MG63 (cell line): ENCODE data around the gene RAPSN. TPM values are rescaled to one million over a fixed set of nuclear protein-coding genes. Genes with fewer than 3 reads are reported as not detected.

Source experiments
- DNase-seq: peaks from one replicate; pipeline ENCODE4 v3.0.0-alpha.2; 2020
- H3K27me3 ChIP-seq: fragments of 250-450 bp; sonication (Bioruptor Pico); 2 replicates; pipeline ENCODE4 v1.5.1; 2020; ENCODE audit warnings: mild to moderate bottlenecking, moderate library complexity
- H3K36me3 ChIP-seq: fragments of 250-450 bp; sonication (Bioruptor Pico); 2 replicates; pipeline ENCODE4 v1.5.1; 2020; ENCODE audit warnings: mild to moderate bottlenecking, moderate library complexity
- H3K4me3 ChIP-seq: fragments of 250-450 bp; sonication (Bioruptor Pico); 2 replicates; pipeline ENCODE4 v1.5.1; 2020; ENCODE audit warnings: mild to moderate bottlenecking, moderate library complexity
- H3K9me3 ChIP-seq: fragments of 250-450 bp; sonication (Bioruptor Pico); 2 replicates; pipeline ENCODE4 v1.5.1; 2020; ENCODE audit warnings: mild to moderate bottlenecking, moderate library complexity
- total RNA-seq: library from RNA; depleted of rRNA; stranded (reverse); fragments of >200 nt; shearing (Covaris generic); gene quantifications from 2 replicates; pipeline ENCODE4 v1.2.3, GENCODE V29; 2014; ENCODE audit warnings: low replicate concordance

Gene RAPSN
- total RNA-seq, 1 experiment from 2014 or later, result 0.16 TPM

DNA sequence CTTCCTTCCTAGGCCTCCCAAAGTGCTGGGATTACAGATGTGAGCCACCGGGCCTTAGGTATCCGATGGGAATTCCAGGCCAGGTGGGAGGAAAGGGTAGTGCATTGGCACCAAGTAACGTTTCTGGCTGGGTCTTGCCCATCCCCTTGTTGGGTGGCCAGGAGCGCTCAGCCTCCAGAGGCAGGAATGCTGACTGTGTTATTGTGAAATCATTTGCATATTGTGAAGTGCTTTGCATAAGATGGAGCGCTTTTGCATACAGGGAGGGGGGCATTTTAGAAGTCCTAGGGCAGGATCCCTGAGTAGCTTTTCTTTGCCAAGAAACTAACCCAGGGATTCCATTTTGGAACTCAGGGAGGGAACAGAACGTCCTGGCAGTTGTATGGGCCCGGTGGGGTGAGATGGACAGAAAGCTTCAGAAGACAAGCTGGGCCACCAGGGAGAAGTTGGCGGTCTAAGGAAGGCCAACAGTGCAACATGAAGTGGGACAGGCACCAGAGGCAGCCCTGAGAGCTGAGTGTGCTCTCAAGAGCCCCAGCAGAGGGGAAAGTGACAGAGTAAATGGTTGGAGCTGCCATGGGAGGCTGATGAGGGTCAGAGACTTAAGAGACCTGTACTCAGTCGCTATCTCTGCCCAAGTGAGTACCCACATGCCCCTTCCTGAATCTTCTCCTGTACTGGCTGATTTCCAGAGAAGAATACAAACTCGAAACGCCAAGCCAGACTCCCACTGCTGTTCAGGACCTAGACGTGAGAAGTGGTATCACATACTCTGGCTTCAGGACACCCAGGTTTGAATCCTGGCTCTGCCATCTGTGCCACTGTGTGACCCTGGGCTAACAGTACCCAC, 41.8 kb downstream of the RAPSN start:
- Histone ChIP-seq H3K36me3 (peaks cover 21% of the 10 kb centered on the region), H3K4me3 (peak overlapping the region; percentile 56), H3K9me3 (no peaks in the 10 kb centered on the region), H3K27me3 (no peaks in the 10 kb centered on the region)
- no peak for DNase-seq

GRCh38 chr11:47403571-47403970, 45.4 kb downstream of the RAPSN start:
- DNase-seq, result no peak
- Histone ChIP-seq H3K9me3 (no peaks in the 10 kb centered on the region), H3K36me3 (no peaks in the 10 kb centered on the region), H3K27me3 (no peaks in the 10 kb centered on the region), H3K4me3 (no peak overlapping the region)

GRCh38 chr11:47403135-47403534, 45.8 kb downstream of the RAPSN start:
- Histone ChIP-seq H3K9me3 (no peaks in the 10 kb centered on the region), H3K4me3 (no peak overlapping the region), H3K27me3 (no peaks in the 10 kb centered on the region), H3K36me3 (no peaks in the 10 kb centered on the region)
- no peak for DNase-seq

DNA sequence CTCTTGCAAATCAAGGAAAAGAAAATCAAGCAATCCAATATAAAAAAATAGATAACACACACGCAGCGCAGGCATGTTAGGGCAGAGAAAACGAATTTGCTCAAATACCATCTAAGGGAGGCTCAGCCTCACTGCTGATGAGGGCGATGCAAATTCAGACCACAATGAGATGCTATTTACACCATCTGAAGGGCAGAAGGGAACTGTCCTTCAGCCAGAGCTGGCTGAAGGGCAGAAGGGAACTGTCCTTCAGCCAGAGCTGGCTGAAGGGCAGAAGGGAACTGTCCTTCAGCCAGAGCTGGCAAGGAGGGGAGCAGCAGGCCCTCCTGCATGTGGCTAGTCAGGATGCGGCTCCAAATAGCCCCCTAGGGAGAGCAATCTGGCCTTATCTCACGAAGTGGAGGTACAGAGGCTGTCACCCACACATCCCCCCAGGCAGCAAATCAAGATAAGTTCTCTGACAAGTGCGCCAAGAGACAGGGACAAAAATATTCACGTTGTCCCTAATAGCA, 48.1 kb downstream of the RAPSN start:
- DNase-seq, result no peak
- Histone ChIP-seq H3K9me3 (no peaks in the 10 kb centered on the region), H3K36me3 (no peaks in the 10 kb centered on the region), H3K4me3 (no peak overlapping the region), H3K27me3 (no peaks in the 10 kb centered on the region)

DNA sequence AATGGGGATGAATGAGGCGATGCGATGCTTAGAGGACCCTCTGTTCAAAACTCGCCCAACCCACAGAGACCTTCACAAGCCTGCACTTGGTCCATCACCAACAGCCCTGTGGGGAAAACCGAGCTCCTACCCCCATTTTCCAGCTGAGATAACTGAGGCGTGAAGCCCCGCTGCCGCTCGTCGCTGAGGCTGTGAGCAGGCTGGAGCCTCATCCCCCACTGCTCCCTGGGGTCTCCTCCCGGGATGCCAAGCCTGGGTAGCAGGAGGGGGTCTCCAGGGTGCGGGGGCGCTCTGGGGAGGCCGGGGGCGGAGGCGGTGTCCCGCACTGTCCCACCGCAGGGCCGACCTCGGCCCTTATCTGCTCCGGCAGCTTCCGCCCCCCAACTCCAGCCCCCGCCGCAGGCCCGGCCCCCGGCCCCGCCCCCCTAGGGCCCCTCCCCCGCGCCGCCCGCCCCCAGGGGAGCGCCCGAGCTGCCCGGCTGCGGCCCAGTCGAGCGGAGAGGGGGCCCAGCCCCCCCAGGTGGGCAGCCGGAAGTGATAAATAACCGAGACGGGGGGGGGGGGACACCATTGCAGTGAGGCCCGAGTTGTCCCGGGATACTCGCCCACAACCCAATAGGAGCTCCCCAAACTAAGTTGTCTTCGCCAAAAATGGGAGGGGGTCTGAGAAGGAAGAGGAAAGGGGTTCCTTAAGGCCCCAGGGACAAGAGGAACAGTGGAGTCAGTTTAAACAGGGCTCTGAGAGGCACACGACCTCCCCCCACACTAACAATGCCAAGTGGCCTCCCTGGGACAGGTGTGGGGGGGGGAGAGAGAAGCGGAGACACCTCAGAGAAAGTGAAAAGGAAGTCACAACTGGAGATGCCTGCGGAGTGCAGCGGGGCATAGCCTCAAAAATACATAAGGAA, 48.8 kb downstream of the RAPSN start:
- Histone ChIP-seq H3K9me3 (no peaks in the 10 kb centered on the region), H3K27me3 (no peaks in the 10 kb centered on the region), H3K36me3 (no peaks in the 10 kb centered on the region), H3K4me3 (no peak overlapping the region)
- no peak for DNase-seq

DNA sequence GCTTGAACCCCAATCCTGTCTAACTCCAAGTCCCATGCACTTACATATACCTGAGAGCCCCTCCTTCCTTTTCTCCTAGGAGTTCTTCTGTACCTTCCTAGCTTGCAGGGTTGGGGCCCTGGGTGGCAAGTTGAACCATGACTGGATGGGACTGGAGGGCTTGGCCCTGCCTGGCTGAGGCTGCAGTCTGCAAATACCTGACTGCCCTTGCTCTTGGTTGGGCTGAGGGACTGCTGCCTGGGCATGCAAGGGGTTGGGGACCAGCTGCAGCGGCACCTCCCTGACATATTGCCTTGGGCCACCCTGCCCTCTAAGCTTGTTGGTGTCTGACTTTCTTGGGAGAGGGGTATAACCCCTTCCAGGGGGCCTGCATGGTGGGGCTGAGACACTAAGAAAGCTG, 50.4 kb downstream of the RAPSN start:
- no peak for DNase-seq
- H3K36me3 ChIP-seq, result no peaks in the 10 kb centered on the region
- H3K9me3 ChIP-seq, result no peaks in the 10 kb centered on the region
- H3K27me3 ChIP-seq, result no peaks in the 10 kb centered on the region
- H3K4me3 ChIP-seq, result no peak overlapping the region

DNA sequence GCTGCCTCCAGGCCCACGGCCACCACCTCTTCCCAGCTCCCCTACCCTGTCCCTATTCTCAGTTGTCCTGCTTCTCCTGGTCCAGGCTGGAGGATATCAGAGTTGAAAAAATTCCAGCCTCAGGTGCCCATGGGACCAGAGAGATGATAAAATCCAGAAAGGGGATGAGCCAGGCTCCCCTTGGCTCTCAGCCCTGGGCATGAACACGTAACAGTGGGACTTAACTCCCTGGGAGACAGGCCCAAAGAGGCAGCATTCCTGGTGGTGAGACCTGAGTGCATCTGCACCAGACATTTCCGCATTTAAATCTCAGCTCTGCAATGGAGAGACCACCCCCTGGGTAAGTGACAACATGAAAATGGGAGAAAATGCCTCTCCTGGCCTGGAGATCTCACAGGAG, 50.9 kb downstream of the RAPSN start:
- H3K9me3 ChIP-seq, result no peaks in the 10 kb centered on the region
- no peaks in the 10 kb centered on the region for H3K36me3 ChIP-seq
- DNase-seq, result no peak
- H3K4me3 ChIP-seq, result no peak overlapping the region
- H3K27me3 ChIP-seq, result no peaks in the 10 kb centered on the region

DNA sequence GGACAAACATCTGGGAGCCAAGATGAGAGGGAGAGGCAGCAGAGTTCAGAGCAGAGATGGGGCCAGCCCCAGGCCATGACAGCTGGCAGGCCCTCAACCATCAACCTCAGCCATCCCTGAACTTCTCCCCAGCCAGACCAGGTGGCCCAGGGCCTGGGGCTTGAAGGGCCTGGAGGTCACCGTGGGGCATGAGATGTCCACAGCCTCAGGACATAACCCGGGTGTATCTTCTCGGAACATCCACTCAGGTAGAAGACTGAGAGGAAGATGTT, 53.0 kb downstream of the RAPSN start:
- Histone ChIP-seq H3K4me3 (no peak overlapping the region), H3K27me3 (no peaks in the 10 kb centered on the region), H3K9me3 (no peaks in the 10 kb centered on the region), H3K36me3 (no peaks in the 10 kb centered on the region)
- DNase-seq, result no peak

DNA sequence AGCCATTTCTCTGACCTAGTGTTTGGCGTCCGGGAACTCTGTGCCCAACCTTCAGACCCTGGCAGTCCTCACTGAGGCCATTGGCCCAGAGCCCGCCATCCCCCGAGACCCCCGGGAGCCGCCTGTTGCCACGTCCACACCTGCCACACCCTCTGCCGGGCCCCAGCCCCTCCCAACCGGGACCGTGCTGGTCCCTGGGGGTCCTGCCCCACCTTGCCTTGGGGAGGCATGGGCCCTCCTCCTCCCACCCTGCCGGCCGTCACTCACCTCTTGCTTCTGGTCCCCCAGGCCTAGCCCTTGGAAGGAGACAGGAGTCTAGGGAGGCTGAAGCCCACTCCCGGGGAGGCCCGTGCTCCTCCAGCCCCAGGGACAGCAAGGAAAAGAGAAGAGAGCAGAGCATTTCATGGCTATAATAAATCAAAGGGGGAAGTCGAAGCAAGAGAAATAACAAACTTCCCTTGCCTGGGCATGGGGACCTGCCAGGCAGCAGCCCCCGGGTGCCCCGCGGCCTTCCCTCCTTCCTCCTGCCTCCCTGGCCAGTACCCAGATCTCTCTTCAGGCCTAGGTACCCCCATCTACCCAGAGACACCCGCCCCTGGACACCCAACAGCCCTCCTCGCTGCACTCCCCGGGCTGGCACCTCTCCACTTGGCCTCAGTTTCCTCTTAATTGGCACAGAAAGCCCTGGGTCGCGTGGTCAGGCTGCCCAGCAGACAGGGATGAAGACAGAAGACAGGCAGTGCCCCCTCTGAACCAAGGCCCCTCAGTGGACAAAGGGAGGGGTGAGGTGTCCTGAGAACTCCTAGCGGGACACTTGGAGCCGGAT, 53.5 kb downstream of the RAPSN start:
- H3K27me3 ChIP-seq, result no peaks in the 10 kb centered on the region
- H3K9me3 ChIP-seq, result no peaks in the 10 kb centered on the region
- no peak for DNase-seq
- no peaks in the 10 kb centered on the region for H3K36me3 ChIP-seq
- H3K4me3 ChIP-seq, result no peak overlapping the region

DNA sequence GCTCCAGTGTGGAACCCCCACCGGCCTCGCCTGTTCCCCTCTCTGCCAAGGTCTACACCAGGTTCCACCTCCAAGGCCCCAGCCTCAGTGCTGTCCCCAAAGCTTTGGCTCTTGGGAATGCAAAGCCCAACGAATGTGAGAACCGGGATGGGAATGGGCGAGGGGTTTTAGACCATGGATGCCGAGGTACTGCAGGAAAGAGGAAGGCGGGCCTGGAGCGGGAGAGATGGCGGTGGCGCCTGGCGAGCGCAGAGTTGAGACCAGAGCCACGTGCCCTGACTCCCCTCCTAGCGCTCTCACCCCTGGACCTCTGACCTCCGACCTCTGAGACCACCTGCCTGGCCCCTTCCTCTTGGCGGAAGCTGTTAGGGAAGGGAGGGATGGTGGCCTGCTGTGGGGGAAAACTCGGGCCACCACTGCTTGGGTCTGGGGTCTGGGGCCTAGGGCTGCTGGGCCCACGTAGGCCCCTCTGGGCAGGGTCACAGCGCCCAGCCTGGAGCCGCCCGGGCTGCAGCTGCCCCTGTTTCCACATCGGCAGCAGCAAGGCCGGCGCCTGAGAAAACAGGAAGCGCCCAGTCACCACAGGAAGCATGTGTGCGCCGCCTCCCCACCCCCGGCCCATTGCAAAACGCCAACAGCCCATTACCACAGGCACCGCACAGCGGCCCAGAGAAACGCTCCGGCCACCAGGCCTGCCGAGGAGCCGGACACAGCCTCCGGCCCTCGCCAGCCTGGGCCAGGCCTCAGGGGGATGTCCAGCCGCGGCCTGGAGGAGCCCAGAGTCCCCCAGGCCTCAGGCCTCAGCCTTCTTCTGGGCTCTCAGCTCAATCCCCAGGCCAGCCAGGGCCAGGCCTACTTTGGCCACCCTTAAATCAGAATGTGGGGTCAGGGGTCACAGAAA, 54.4 kb downstream of the RAPSN start:
- no peak for DNase-seq
- no peaks in the 10 kb centered on the region for H3K27me3 ChIP-seq
- no peaks in the 10 kb centered on the region for H3K9me3 ChIP-seq
- no peak overlapping the region for H3K4me3 ChIP-seq
- no peaks in the 10 kb centered on the region for H3K36me3 ChIP-seq

- no peak for DNase-seq
- H3K4me3 ChIP-seq, result no peak overlapping the region
- H3K27me3 ChIP-seq, result no peaks in the 10 kb centered on the region
- H3K9me3 ChIP-seq, result no peaks in the 10 kb centered on the region
- H3K36me3 ChIP-seq, result no peaks in the 10 kb centered on the region
These were observed 55.0 kb downstream of the RAPSN start for GRCh38 chr11:47394050-47394321.

DNA sequence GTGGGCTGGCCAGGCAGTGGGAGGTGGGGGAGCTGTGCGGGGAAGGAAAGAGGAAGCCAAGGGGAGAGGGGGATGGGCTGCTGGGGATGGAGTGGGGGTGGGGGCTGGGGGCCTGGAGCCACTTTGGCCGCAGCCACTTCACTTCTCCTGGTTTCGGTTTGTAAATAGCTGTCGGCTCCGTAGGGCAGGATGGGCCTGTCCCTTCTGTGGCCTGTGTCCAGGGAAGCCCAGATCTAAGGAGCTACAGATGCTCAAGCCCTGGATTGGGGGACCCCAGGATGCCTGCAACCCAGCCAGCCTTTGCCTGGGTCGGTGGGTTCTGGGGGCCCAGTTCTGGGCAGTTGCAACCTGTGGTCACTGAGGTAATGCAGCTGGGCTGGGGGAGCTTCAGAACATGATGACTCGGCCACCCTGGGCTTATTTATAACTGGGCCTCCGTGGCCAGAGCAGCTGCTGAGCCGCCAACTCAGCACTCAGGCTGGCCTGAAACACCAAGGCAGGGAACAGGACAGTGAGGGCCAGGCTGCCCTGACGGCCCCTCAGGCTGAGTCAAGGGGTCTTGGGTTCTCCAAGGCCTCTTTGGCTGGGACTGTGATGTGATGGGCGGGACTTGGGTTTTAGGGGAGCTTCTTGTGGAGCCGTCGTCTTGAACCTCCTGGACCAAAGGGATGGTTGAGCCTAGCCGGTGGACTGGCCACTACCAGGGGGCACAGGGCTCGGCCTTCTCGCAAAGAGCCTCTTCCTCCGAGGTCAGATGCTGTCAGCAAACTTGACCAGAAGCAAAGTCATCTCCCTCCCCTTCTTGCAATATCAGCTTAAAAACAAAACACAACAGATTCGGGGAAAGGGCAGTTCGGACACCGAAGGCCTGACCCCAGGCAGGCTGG, 55.5 kb downstream of the RAPSN start:
- Histone ChIP-seq H3K9me3 (no peaks in the 10 kb centered on the region), H3K27me3 (no peaks in the 10 kb centered on the region), H3K4me3 (no peak overlapping the region), H3K36me3 (no peaks in the 10 kb centered on the region)
- DNase-seq, result peak; percentile 59

DNA sequence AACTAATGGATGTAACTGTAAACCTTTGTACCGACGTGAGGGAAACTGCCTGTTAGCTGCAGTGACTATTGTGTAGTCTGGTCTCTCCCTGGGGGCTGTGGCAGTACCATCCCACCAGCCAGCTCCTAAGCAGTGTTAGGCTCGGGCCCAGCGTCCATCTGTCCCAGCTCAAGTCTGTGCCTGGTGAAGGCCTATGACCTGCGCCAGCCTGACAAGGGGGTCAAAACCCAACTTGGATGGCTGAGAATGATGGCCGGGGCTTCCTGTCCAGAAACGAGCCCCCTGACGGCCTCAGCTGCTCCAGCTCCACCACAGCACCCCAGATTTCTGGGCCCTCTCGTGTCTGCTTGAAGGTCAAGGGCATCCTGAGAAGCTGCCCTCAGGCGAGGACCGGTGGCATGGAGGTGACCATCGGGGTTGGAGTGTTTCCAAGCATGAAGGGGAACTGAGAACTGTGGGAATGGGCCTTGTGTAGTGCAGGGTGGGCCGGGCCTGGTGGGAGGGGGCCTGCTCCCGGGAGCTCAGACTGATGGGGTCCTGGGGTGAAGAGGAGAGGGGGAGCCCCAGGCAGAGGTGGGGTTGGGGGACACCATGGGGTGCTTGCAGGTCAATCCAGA, 56.3 kb downstream of the RAPSN start:
- Histone ChIP-seq H3K27me3 (no peaks in the 10 kb centered on the region), H3K9me3 (no peaks in the 10 kb centered on the region), H3K36me3 (no peaks in the 10 kb centered on the region), H3K4me3 (no peak overlapping the region)
- DNase-seq, result no peak

DNA sequence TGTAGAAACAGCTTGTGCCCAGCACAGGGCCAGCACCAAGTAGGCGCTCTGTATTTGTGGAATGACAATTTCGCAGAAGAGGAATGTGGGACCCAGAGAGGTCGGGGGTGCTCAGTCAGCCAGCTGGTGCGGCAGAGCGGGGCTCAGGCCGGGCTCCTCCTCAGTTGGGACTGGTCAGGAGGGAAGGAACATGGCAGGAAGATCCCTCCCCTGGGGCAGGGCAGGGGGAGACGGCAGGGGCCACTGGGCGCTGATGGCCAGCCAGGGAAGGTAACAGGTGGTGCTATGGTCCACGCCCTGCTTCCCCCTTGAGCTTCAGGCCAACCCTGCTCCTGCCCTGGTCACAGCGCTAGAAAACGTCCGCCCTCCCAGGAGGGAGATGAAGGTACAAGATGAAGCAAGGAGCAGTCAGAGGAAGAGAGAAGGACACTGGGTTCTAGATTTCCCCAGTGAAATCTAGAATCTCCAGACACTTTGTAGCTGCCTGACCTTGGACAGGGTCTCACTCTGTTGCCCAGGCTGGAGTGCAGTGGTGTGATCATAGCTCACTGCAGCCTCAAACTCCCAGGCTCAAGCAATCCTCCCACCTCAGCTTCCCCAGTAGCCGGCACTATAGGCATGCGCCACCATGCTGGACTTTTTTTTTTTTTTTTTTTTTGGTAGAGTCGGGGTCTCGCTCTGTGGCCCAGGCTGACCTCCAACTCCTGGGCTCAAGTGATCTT, 57.1 kb downstream of the RAPSN start:
- H3K4me3 ChIP-seq, result no peak overlapping the region
- H3K9me3 ChIP-seq, result no peaks in the 10 kb centered on the region
- H3K36me3 ChIP-seq, result no peaks in the 10 kb centered on the region
- no peaks in the 10 kb centered on the region for H3K27me3 ChIP-seq
- no peak for DNase-seq
